DND-41 (cell line): Measurements from ENCODE around the gene MX2.

ENCODE experiments used
- CTCF ChIP-seq: IDR thresholded peaks from 2 replicates; pipeline ENCODE4 v1.5.1; 2012; ENCODE audit warnings: borderline replicate concordance, low read length, moderate library complexity, mild to moderate bottlenecking; ENCODE audit not compliant: poor library complexity, severe bottlenecking; ENCODE audit errors: extremely low read depth
- EZH2 ChIP-seq: IDR thresholded peaks from 3 replicates; pipeline ENCODE4 v1.6.1; 2012; ENCODE audit warnings: borderline replicate concordance, low read depth, mild to moderate bottlenecking, moderate library complexity, low read length, inconsistent platforms; ENCODE audit not compliant: severe bottlenecking

DNA sequence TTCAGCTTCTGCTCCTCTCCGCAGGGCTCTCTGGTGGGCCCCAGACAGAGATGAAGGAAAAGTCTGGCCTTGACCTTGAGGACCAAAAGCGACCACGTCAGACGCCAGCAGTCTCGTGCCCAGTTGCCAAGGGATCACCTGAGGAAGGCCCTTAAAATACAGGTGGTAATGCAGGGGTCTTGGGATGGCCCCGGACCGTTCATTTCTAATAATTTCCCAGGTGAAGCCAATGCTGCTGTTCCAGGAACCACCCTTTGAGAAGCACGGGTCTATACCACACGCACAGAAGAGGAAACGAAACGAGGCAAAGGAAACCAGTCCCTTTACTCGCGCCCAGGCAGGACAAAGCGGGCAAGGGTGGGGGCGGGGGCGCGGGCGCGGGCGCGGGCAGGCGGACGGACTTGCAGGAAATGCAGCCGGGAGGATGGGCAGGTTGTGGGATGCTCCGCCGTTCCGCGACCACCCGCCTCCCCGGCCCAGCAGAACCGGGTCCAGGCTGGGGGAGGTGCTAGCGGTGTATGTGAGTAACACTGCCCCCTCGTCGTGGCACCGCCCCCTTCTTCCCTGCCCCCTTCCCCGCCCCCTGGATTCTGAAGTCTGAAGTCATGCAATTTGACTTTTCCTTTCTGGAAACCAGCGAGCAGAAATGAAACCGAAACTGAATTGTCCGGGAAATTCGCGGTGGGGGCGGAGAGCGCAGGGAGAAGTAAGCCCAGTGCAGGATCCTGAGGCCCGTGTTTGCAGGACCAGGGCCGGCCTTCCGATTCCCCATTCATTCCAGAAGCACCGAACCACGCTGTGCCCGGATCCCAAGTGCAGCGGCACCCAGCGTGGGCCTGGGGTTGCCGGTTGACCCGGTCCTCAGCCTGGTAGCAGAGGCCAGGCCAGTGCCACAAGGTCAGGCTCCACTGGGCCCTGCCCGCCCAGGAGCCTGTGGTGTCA is 58.4 kb downstream of the MX2 start:
- TF ChIP-seq CTCF (peak; percentile 11), EZH2 (no peak)
